Naive B cell (primary cell): ENCODE data around the gene DHX15. TPM values are rescaled to one million over a fixed set of nuclear protein-coding genes. Genes with fewer than 3 reads are reported as not detected.

Source experiments
- ATAC-seq, 2 donors: fragments of 150-1000 bp; cut with Tn5 transposase; 2 replicates each; pipeline ENCODE4 v1.10.0; 2021; ENCODE audit warnings: low read depth in 2 of 2, mild to moderate bottlenecking in 2 of 2, moderate library complexity in 2 of 2
- DNase-seq: peaks from one replicate; pipeline ENCODE4 v3.0.0; 2022
- H3K27ac Mint-ChIP-seq, 6 donors: one replicate each; pipeline ENCODE4 v1.8.0; 2020 to 2022; ENCODE audit warnings: mild to moderate bottlenecking in 6 of 6, mixed read lengths in 6 of 6, moderate library complexity in 5 of 6, inconsistent platforms in 2 of 6
- H3K27me3 Mint-ChIP-seq, 3 donors: one replicate each; pipeline ENCODE4 v1.8.0; 2021 to 2022; ENCODE audit warnings: mixed read lengths in 3 of 3, mild to moderate bottlenecking in 1 of 3
- H3K36me3 Mint-ChIP-seq, 2 donors: one replicate each; pipeline ENCODE4 v1.8.0; 2020 to 2022; ENCODE audit warnings: mixed read lengths in 2 of 2, inconsistent platforms in 1 of 2, mild to moderate bottlenecking in 1 of 2
- H3K4me1 Mint-ChIP-seq, 3 donors: one replicate each; pipeline ENCODE4 v1.8.0; 2020 to 2022; ENCODE audit warnings: mixed read lengths in 3 of 3, inconsistent platforms in 1 of 3, mild to moderate bottlenecking in 1 of 3, moderate library complexity in 1 of 3
- H3K4me3 Mint-ChIP-seq, 8 donors: one replicate each; pipeline ENCODE4 v1.8.0; 2020 to 2022; ENCODE audit warnings: mild to moderate bottlenecking in 8 of 8, mixed read lengths in 8 of 8, moderate library complexity in 8 of 8, inconsistent platforms in 2 of 8
- H3K9me3 Mint-ChIP-seq, 7 donors: one replicate each; pipeline ENCODE4 v1.8.0; 2020 to 2022; ENCODE audit warnings: mixed read lengths in 7 of 7, mild to moderate bottlenecking in 5 of 7, inconsistent platforms in 2 of 7, moderate library complexity in 1 of 7
- polyA plus RNA-seq, 6 donors: library from polyadenylated mRNA; unstranded; fragments of 300-500 nt; fragmentation: Illumina TruSeq; gene quantifications; one replicate each; pipeline ENCODE4 v1.2.3, GENCODE V29; 2021; ENCODE audit warnings: low read depth in 6 of 6

Gene DHX15
- polyA plus RNA-seq, 6 donors from 2014 or later, result 34.0 to 71.6 (median 44.1) TPM

GRCh38 chr4:24603343-24603742 is 19.0 kb upstream of the DHX15 start:
- peaks cover 4 to 24% (median 9%) of the 10 kb centered on the region in 7 donors for H3K9me3 Mint-ChIP-seq
- no peak overlapping the region for H3K27ac Mint-ChIP-seq
- H3K36me3 Mint-ChIP-seq, result peaks cover 0 to 8% of the 10 kb centered on the region in 2 donors
- H3K4me1 Mint-ChIP-seq, result no peaks in the 10 kb centered on the region
- no peak overlapping the region for H3K4me3 Mint-ChIP-seq
- DNase-seq (no peak), ATAC-seq (no peak)
- H3K27me3 Mint-ChIP-seq, result peaks cover 26 to 37% (median 35%) of the 10 kb centered on the region in 3 donors

- Mint-ChIP-seq H3K27ac (no peak overlapping the region), H3K4me3 (no peak overlapping the region), H3K27me3 (peaks cover 16 to 45% (median 38%) of the 10 kb centered on the region in 3 donors), H3K4me1 (no peaks in the 10 kb centered on the region), H3K36me3 (peaks cover 0 to 8% of the 10 kb centered on the region in 2 donors), H3K9me3 (peaks cover 4 to 34% (median 15%) of the 10 kb centered on the region in 7 donors)
- no peak for DNase-seq
- ATAC-seq, result no peak
These were observed 16.8 kb upstream of the DHX15 start for GRCh38 chr4:24601121-24601520.

DNA sequence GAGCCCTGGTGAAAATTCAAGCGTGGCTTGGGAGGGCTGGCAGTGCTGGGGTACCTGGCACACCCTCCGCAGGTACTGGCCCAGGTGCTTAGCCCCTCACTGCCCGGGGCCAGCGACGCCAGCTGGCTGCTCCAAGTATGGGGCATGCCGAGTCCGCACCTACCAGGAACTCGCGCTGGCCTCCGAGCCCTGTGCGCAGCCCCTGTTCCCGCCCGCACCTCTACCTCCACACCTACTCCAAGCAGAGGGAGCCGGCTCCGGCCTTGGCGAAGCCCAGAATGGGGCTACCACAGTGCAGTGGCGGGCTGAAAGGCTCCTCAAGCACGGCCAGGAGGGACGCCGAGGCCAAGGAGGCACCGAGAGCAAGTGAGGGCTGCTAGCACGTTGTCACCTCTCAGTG is 14.9 kb upstream of the DHX15 start:
- ATAC-seq (no peak), DNase-seq (no peak)
- Mint-ChIP-seq H3K4me3 (no peak overlapping the region), H3K9me3 (peaks cover 0 to 18% (median 7%) of the 10 kb centered on the region in 7 donors), H3K27me3 (peaks cover 9 to 33% (median 28%) of the 10 kb centered on the region in 3 donors), H3K27ac (no peak overlapping the region), H3K4me1 (peaks cover 0 to 2% (median 0%) of the 10 kb centered on the region in 3 donors), H3K36me3 (no peaks in the 10 kb centered on the region)

- ATAC-seq (no peak), DNase-seq (no peak)
- Mint-ChIP-seq H3K27me3 (peaks cover 5 to 34% (median 33%) of the 10 kb centered on the region in 3 donors), H3K9me3 (peaks cover 0 to 18% (median 7%) of the 10 kb centered on the region in 7 donors), H3K36me3 (no peaks in the 10 kb centered on the region), H3K27ac (no peak overlapping the region), H3K4me1 (peaks cover 0 to 2% (median 0%) of the 10 kb centered on the region in 3 donors), H3K4me3 (no peak overlapping the region)
These were observed 13.7 kb upstream of the DHX15 start for GRCh38 chr4:24598025-24598424.

- H3K4me1 Mint-ChIP-seq, result peaks cover 0 to 2% (median 0%) of the 10 kb centered on the region in 3 donors
- no peak overlapping the region for H3K27ac Mint-ChIP-seq
- H3K4me3 Mint-ChIP-seq, result no peak overlapping the region
- H3K36me3 Mint-ChIP-seq, result peaks cover 8% of the 10 kb centered on the region in 2 donors
- peaks cover 25 to 36% (median 35%) of the 10 kb centered on the region in 3 donors for H3K27me3 Mint-ChIP-seq
- ATAC-seq (no peak), DNase-seq (no peak)
- peaks cover 3 to 33% (median 15%) of the 10 kb centered on the region in 7 donors for H3K9me3 Mint-ChIP-seq
These were observed 11.3 kb upstream of the DHX15 start for GRCh38 chr4:24595659-24596058.

GRCh38 chr4:24594887-24595286 is 10.5 kb upstream of the DHX15 start:
- peaks cover 0 to 2% (median 0%) of the 10 kb centered on the region in 3 donors for H3K4me1 Mint-ChIP-seq
- peaks cover 11% of the 10 kb centered on the region in 2 donors for H3K36me3 Mint-ChIP-seq
- no peak overlapping the region for H3K27ac Mint-ChIP-seq
- no peak overlapping the region for H3K4me3 Mint-ChIP-seq
- DNase-seq (no peak), ATAC-seq (no peak)
- peaks cover 33 to 40% (median 34%) of the 10 kb centered on the region in 3 donors for H3K27me3 Mint-ChIP-seq
- peaks cover 4 to 40% (median 19%) of the 10 kb centered on the region in 7 donors for H3K9me3 Mint-ChIP-seq

- Mint-ChIP-seq H3K4me3 (no peak overlapping the region), H3K9me3 (peaks cover 4 to 34% (median 22%) of the 10 kb centered on the region in 7 donors), H3K36me3 (peaks cover 11% of the 10 kb centered on the region in 2 donors), H3K4me1 (peaks cover 0 to 15% (median 4%) of the 10 kb centered on the region in 3 donors), H3K27me3 (peaks cover 20 to 40% (median 35%) of the 10 kb centered on the region in 3 donors), H3K27ac (no peak overlapping the region)
- no peak for ATAC-seq
- no peak for DNase-seq
These were observed 5.1 kb upstream of the DHX15 start for GRCh38 chr4:24589448-24589847.

GRCh38 chr4:24588216-24588954 is 4.0 kb upstream of the DHX15 start:
- H3K27ac Mint-ChIP-seq, result peak overlapping the region in 1 of 6 donors; percentile 33
- peaks cover 4 to 34% (median 22%) of the 10 kb centered on the region in 7 donors for H3K9me3 Mint-ChIP-seq
- peaks cover 4 to 15% (median 7%) of the 10 kb centered on the region in 3 donors for H3K4me1 Mint-ChIP-seq
- H3K36me3 Mint-ChIP-seq, result peaks cover 11% of the 10 kb centered on the region in 2 donors
- peak overlapping the region in 1 of 8 donors; percentile 31 for H3K4me3 Mint-ChIP-seq
- no peak for DNase-seq
- H3K27me3 Mint-ChIP-seq, result peaks cover 20 to 33% (median 33%) of the 10 kb centered on the region in 3 donors
- ATAC-seq, result no peak

DNA sequence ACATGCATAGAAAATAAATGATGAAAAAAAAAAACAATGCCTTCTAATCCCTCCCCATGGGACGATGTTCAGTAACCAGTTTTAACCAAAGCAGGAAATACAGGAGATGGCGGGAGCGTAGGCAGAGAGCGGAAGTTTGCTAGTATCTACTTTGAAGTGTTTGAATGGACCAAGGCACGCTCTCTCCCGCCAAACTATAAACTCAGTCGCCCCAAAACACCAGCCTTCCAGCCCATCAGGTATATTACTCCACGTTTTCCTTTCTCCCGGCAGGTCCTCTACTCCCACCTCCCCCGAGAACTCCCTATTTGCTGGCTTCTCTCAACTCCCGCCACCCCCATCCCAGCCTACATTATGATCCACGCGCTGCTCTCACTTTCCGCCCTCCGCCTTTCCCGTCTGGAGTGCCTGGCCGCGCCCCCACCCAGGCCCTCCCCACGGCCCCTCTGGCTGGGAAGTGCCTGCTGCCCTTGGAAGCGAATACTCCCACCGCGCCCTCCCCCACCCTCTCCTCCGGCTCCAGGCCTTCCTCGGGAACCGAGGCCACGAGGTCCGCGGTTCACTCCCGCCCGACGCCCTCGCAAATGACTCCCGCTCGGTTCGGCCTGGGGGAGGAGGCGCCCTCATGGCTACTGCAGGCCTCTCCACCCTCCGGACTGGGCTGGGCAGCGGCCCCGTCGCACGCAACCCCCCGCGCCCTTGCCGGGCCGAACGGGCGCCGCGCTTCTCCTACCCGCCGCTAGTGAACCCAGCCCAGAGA is 723 bp downstream of the DHX15 start:
- Mint-ChIP-seq H3K4me1 (peaks cover 37 to 58% (median 40%) of the 10 kb centered on the region in 3 donors), H3K27me3 (peaks cover 0 to 4% (median 0%) of the 10 kb centered on the region in 3 donors), H3K4me3 (peak overlapping the region; percentile 94 to 100 (median 98)), H3K27ac (peak overlapping the region; percentile 95 to 100 (median 98)), H3K36me3 (no peaks in the 10 kb centered on the region), H3K9me3 (peaks cover 0 to 4% (median 0%) of the 10 kb centered on the region in 7 donors)
- ATAC-seq (no peak), DNase-seq (peak; percentile 29)

GRCh38 chr4:24582235-24582832 is 2.0 kb downstream of the DHX15 start:
- Mint-ChIP-seq H3K4me1 (peaks cover 43 to 69% (median 51%) of the 10 kb centered on the region in 3 donors), H3K36me3 (no peaks in the 10 kb centered on the region), H3K4me3 (peak overlapping the region; percentile 94 to 100 (median 98)), H3K27ac (peak overlapping the region; percentile 3 to 99 (median 70)), H3K9me3 (no peaks in the 10 kb centered on the region), H3K27me3 (no peaks in the 10 kb centered on the region)
- ATAC-seq (no peak), DNase-seq (no peak)

- H3K36me3 Mint-ChIP-seq, result peaks cover 16 to 18% of the 10 kb centered on the region in 2 donors
- peak; percentile 58 to 61 for ATAC-seq
These were observed 6.0 kb downstream of the DHX15 start for GRCh38 chr4:24578364-24578763.

DNA sequence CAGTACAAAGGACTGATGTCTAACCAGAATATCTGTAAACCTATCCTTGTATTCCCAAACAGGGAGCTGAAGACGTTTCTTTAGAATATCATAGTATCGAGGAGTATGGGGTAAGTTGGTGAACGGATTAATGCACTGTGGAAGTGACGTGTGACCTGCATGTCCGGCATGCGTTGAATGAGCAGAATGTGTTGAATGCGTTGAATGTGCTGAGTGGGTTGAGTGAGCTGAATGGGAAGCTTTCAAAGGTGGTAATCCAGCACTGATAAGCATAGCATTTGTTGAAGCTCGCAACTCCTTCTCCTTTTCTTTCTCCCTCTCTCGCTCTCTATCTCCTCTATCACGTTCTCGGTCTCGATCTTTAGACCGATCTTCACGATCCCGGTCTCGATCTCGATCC is 8.1 kb downstream of the DHX15 start:
- Mint-ChIP-seq H3K27me3 (no peaks in the 10 kb centered on the region), H3K4me1 (peaks cover 44 to 71% (median 58%) of the 10 kb centered on the region in 3 donors), H3K27ac (peak overlapping the region in 3 of 6 donors; percentile 23 to 73 (median 44)), H3K9me3 (no peaks in the 10 kb centered on the region), H3K36me3 (peaks cover 19 to 20% of the 10 kb centered on the region in 2 donors), H3K4me3 (no peak overlapping the region)
- no peak for ATAC-seq
- no peak for DNase-seq

More at GRCh38 chr4:24578364-24578763, 6.0 kb downstream of the DHX15 start:
- peaks cover 56 to 82% (median 72%) of the 10 kb centered on the region in 3 donors for H3K4me1 Mint-ChIP-seq
- H3K4me3 Mint-ChIP-seq, result peak overlapping the region in 7 of 8 donors; percentile 38 to 58 (median 44)
- no peaks in the 10 kb centered on the region for H3K9me3 Mint-ChIP-seq
- H3K27me3 Mint-ChIP-seq, result no peaks in the 10 kb centered on the region
- peak overlapping the region; percentile 29 to 76 (median 66) for H3K27ac Mint-ChIP-seq
- DNase-seq, result no peak

DNA sequence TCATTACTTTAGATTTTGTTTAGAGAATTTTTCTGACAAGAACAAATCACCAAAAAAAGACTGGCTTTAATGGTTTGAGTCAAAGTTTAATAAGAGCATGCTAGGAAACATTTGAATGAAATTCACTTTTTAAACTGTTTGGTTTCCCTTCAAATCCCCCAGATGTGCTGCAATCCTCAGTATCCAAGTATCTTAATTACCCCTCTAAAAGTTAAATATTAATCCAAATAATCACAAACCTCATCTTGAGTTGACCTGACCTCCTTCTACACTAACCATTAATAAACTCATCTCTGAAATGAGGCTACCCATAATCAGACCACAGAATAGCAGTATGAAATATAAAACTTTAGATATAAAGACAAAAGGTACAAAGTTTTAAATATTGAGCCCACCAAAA is 10.1 kb downstream of the DHX15 start:
- no peak for DNase-seq
- Mint-ChIP-seq H3K4me3 (no peak overlapping the region), H3K36me3 (peaks cover 20 to 27% of the 10 kb centered on the region in 2 donors), H3K9me3 (no peaks in the 10 kb centered on the region), H3K27ac (peak overlapping the region in 3 of 6 donors; percentile 21 to 49 (median 39)), H3K4me1 (peaks cover 59 to 69% (median 65%) of the 10 kb centered on the region in 3 donors), H3K27me3 (no peaks in the 10 kb centered on the region)
- no peak for ATAC-seq
